Panc1 (cell line): ENCODE measurements around the gene FBRSL1. TPM values are rescaled to one million over a fixed set of nuclear protein-coding genes. Genes with fewer than 3 reads are reported as not detected.

Experiments
- ATAC-seq: fragments of 200-7000 bp; cut with Tn5 transposase; 2 replicates; pipeline ENCODE4 v1.9.1; 2020; ENCODE audit warnings: mild to moderate bottlenecking, moderate library complexity
- BruUV-seq: library from RNA; stranded (reverse); fragments of 400-500 nt; replicated peaks from 2 replicates; lab custom pipeline; 2021; lab: Mats Ljungman, UMichigan
- CTCF ChIA-PET: fragments of 300-600 bp; sonication (Branson Sonifier 250); formaldehyde crosslinking; loops from one replicate; lab custom pipeline; 2022; ENCODE audit warnings: antibody characterized with exemption; lab: Charles Lee
- POLR2A ChIA-PET: fragments of 300-600 bp; sonication (Branson Sonifier 250); formaldehyde crosslinking; loops from one replicate; lab custom pipeline; 2022; ENCODE audit warnings: antibody characterized with exemption; lab: Charles Lee
- DNase-seq: peaks from one replicate; pipeline ENCODE4 v3.0.0-alpha.2; 2010; ENCODE audit warnings: low read depth, low spot score
- H3K27ac ChIP-seq: 2 replicates; pipeline ENCODE4 v1.5.1; 2011; ENCODE audit warnings: mild to moderate bottlenecking, low read length, inconsistent platforms
- H3K27me3 ChIP-seq: fragments of 200-500 bp; sonication (Bioruptor generic); 2 replicates; pipeline ENCODE4 v1.6.0; 2014; ENCODE audit warnings: low read length, inconsistent platforms; ENCODE audit not compliant: control insufficient read depth, insufficient read depth
- H3K36me3 ChIP-seq: fragments of 200-500 bp; sonication (Bioruptor generic); 2 replicates; pipeline ENCODE4 v1.5.1; 2014; ENCODE audit warnings: inconsistent platforms, mild to moderate bottlenecking, low read length, moderate library complexity; ENCODE audit not compliant: control insufficient read depth, insufficient read depth
- H3K4me1 ChIP-seq: 2 replicates; pipeline ENCODE4 v1.5.1; 2011; ENCODE audit warnings: inconsistent platforms, mild to moderate bottlenecking, low read length, moderate library complexity; ENCODE audit not compliant: control insufficient read depth, insufficient read depth
- H3K4me3 ChIP-seq, 2 experiments: 2 replicates each; pipeline ENCODE4 v1.5.1; 2011 to 2012; ENCODE audit warnings: low read depth in 2 of 2, low read length in 2 of 2, mild to moderate bottlenecking in 2 of 2, inconsistent platforms in 1 of 2, moderate library complexity in 1 of 2
- H3K9me3 ChIP-seq: fragments of 200-500 bp; sonication (Bioruptor generic); 2 replicates; pipeline ENCODE4 v1.5.1; 2014; ENCODE audit warnings: low read depth, mild to moderate bottlenecking, inconsistent platforms, low read length, moderate library complexity; ENCODE audit not compliant: control insufficient read depth, insufficient read depth
- POLR2AphosphoS5 ChIP-seq: IDR thresholded peaks from 2 replicates; pipeline ENCODE4 v1.6.1; 2012; ENCODE audit warnings: mild to moderate bottlenecking, low read depth, low read length, moderate library complexity
- REST ChIP-seq, 2 experiments: IDR thresholded peaks; 2 replicates each; pipeline ENCODE4 v1.6.1; 2011 to 2012; ENCODE audit warnings: low read depth in 2 of 2, control low read depth in 1 of 2, low read length in 1 of 2, mild to moderate bottlenecking in 1 of 2, moderate library complexity in 1 of 2; ENCODE audit not compliant: insufficient read depth in 1 of 2
- SIN3A ChIP-seq: IDR thresholded peaks from 2 replicates; pipeline ENCODE4 v1.6.1; 2012; ENCODE audit warnings: low read depth, mild to moderate bottlenecking, low read length, moderate library complexity, borderline replicate concordance; ENCODE audit not compliant: insufficient read depth
- TCF7L2 ChIP-seq: IDR thresholded peaks from 2 replicates; pipeline ENCODE4 v1.6.1; 2011; ENCODE audit warnings: mild to moderate bottlenecking, low read depth, low read length, inconsistent platforms
- in situ Hi-C: cut with HindIII; loops from 2 replicates; pipeline ENCODE4 v1.10.0; 2016; ENCODE audit warnings: low sequenced_read_pairs, low pct_unique_long_range_greater_than_20kb
- intact Hi-C: fragments of 100-400 bp; cut with micrococcal nuclease; formaldehyde crosslinking; loops from one replicate; pipeline ENCODE4 v1.10.0; 2022; ENCODE audit not compliant: unreplicated experiment
- total RNA-seq: library from RNA; stranded (reverse); gene quantifications from one replicate; pipeline ENCODE4 v1.2.1, GENCODE V29; 2021; ENCODE audit not compliant: unreplicated experiment
- TF ChIP-seq, protein P1 (sequence below): fragments of 450-650 bp; IDR thresholded peaks from 2 replicates; pipeline ENCODE4 v1.5.1; 2017; ENCODE audit warnings: mild to moderate bottlenecking

FBRSL1 gene
- total RNA-seq, 1 experiment from 2014 or later: 104 TPM

GRCh38 chr12:132517013-132517739, 27.2 kb downstream of the FBRSL1 start:
- in situ Hi-C loops: no loop called here
- TF ChIP-seq TCF7L2 (no peak), REST (IDR thresholded peaks at IDR 0.05; ENCODE audit: insufficient read depth in 1 of 2, low read depth in 2 of 2, low read length in 1 of 2) (no peak), POLR2AphosphoS5 (no peak), SIN3A (no peak)
- TF ChIP-seq, protein P1, sequence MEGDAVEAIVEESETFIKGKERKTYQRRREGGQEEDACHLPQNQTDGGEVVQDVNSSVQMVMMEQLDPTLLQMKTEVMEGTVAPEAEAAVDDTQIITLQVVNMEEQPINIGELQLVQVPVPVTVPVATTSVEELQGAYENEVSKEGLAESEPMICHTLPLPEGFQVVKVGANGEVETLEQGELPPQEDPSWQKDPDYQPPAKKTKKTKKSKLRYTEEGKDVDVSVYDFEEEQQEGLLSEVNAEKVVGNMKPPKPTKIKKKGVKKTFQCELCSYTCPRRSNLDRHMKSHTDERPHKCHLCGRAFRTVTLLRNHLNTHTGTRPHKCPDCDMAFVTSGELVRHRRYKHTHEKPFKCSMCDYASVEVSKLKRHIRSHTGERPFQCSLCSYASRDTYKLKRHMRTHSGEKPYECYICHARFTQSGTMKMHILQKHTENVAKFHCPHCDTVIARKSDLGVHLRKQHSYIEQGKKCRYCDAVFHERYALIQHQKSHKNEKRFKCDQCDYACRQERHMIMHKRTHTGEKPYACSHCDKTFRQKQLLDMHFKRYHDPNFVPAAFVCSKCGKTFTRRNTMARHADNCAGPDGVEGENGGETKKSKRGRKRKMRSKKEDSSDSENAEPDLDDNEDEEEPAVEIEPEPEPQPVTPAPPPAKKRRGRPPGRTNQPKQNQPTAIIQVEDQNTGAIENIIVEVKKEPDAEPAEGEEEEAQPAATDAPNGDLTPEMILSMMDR: no peak
- no peaks in the 10 kb centered on the region for H3K27me3 ChIP-seq
- no peaks in the 10 kb centered on the region for H3K36me3 ChIP-seq
- H3K4me3 ChIP-seq: no peak overlapping the region
- no peak for DNase-seq
- H3K4me1 ChIP-seq: peaks cover 25% of the 10 kb centered on the region
- no peak overlapping the region for H3K27ac ChIP-seq
- intact Hi-C loops: no loop called here
- ChIA-PET CTCF (no interaction called here), POLR2A (no interaction called here)
- BruUV-seq: no TSS peak
- no peak for ATAC-seq
- H3K9me3 ChIP-seq: no peaks in the 10 kb centered on the region

DNA sequence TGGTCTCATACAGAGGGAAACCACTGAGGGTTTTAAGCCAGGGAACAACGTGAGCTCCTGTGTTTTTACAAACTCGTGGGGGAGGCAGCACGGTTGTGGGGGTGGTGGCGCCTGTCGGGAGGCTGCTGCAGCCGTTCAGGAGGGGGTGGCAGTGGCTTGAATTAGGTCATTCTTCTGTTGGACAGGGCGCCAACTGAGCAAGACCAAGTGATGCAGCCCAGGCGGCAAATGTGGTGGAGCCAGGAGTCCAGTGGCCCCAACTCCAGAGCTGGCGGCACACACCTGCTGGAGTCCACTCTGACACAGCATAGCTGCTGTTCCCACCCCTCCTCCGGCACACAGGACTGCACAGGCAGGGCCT, 27.8 kb downstream of the FBRSL1 start:
- Histone ChIP-seq H3K4me3 (no peak overlapping the region), H3K9me3 (no peaks in the 10 kb centered on the region), H3K36me3 (no peaks in the 10 kb centered on the region), H3K27me3 (no peaks in the 10 kb centered on the region), H3K27ac (no peak overlapping the region), H3K4me1 (peaks cover 30% of the 10 kb centered on the region)
- in situ Hi-C loops (no loop called here), intact Hi-C loops (no loop called here)
- CTCF ChIA-PET: no interaction called here
- DNase-seq (no peak), ATAC-seq (no peak)
- POLR2A ChIA-PET: no interaction called here
- BruUV-seq: no TSS peak
- TF ChIP-seq SIN3A (no peak), TCF7L2 (no peak), REST (IDR thresholded peaks at IDR 0.05; ENCODE audit: insufficient read depth in 1 of 2, low read depth in 2 of 2, low read length in 1 of 2) (no peak), POLR2AphosphoS5 (no peak)
- TF ChIP-seq, protein P1: no peak
